ENCODE measurements around the gene TGFA.

GRCh38 chr2:70552501-70553333 lies 909 bp downstream of the TGFA start:
- TF ChIP-seq CTCF (conservative IDR thresholded peaks at IDR 0.05; ENCODE audit: low read length) = no peak
- TF ChIP-seq EZH2phosphoT487 (IDR thresholded peaks at IDR 0.05; ENCODE audit: borderline replicate concordance, low read depth, low read length) = no peak
